Parathyroid adenoma (tissue), 2 donors: ENCODE data around the gene DSCAM.

Experiments
- H2AFZ ChIP-seq: fragments of 300-600 bp; sonication (generic); one replicate; pipeline ENCODE4 v1.7.0; 2017; ENCODE audit warnings: antibody characterized with exemption, mild to moderate bottlenecking
- H3K27ac ChIP-seq: fragments of 300-600 bp; sonication (generic); one replicate; pipeline ENCODE4 v1.7.0; 2017
- H3K27me3 ChIP-seq: fragments of 300-600 bp; sonication (generic); one replicate; pipeline ENCODE4 v1.7.0; 2017; ENCODE audit warnings: low read length; ENCODE audit not compliant: control insufficient read depth, insufficient read depth
- H3K36me3 ChIP-seq: fragments of 300-600 bp; sonication (generic); one replicate; pipeline ENCODE4 v1.7.0; 2017; ENCODE audit warnings: low read length; ENCODE audit not compliant: control insufficient read depth, insufficient read depth
- H3K4me1 ChIP-seq: fragments of 300-600 bp; sonication (generic); one replicate; pipeline ENCODE4 v1.7.0; 2017; ENCODE audit warnings: control low read depth
- H3K4me2 ChIP-seq: fragments of 300-600 bp; sonication (generic); one replicate; pipeline ENCODE4 v1.7.0; 2017; ENCODE audit warnings: low read length
- H3K4me3 ChIP-seq: fragments of 300-600 bp; sonication (generic); one replicate; pipeline ENCODE4 v1.7.0; 2017; ENCODE audit warnings: low read depth, low read length
- H3K79me2 ChIP-seq: fragments of 300-600 bp; sonication (generic); one replicate; pipeline ENCODE4 v1.7.0; 2017; ENCODE audit warnings: control low read depth
- H3K9ac ChIP-seq: fragments of 300-600 bp; sonication (generic); one replicate; pipeline ENCODE4 v1.7.0; 2017; ENCODE audit warnings: mild to moderate bottlenecking
- H3K9me3 ChIP-seq: fragments of 300-600 bp; sonication (generic); one replicate; pipeline ENCODE4 v1.7.0; 2017; ENCODE audit warnings: low read length; ENCODE audit not compliant: control insufficient read depth
- TF ChIP-seq, protein P1 (sequence below): fragments of 300-600 bp; sonication (generic); IDR thresholded peaks from one replicate; pipeline ENCODE4 v1.7.0; 2017; ENCODE audit warnings: antibody characterized with exemption, mild to moderate bottlenecking
- donor health status: primary hyperparathyroidism.

DSCAM gene

GRCh38 chr21:40284409-40284808 is 562.5 kb downstream of the DSCAM start:
- no peaks in the 10 kb centered on the region for H3K27me3 ChIP-seq
- H3K4me1 ChIP-seq, result no peaks in the 10 kb centered on the region
- H3K9ac ChIP-seq, result no peak overlapping the region
- no peaks in the 10 kb centered on the region for H3K9me3 ChIP-seq
- no peaks in the 10 kb centered on the region for H3K79me2 ChIP-seq
- TF ChIP-seq, protein P1, sequence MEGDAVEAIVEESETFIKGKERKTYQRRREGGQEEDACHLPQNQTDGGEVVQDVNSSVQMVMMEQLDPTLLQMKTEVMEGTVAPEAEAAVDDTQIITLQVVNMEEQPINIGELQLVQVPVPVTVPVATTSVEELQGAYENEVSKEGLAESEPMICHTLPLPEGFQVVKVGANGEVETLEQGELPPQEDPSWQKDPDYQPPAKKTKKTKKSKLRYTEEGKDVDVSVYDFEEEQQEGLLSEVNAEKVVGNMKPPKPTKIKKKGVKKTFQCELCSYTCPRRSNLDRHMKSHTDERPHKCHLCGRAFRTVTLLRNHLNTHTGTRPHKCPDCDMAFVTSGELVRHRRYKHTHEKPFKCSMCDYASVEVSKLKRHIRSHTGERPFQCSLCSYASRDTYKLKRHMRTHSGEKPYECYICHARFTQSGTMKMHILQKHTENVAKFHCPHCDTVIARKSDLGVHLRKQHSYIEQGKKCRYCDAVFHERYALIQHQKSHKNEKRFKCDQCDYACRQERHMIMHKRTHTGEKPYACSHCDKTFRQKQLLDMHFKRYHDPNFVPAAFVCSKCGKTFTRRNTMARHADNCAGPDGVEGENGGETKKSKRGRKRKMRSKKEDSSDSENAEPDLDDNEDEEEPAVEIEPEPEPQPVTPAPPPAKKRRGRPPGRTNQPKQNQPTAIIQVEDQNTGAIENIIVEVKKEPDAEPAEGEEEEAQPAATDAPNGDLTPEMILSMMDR, result no peak
- no peak overlapping the region for H2AFZ ChIP-seq
- no peaks in the 10 kb centered on the region for H3K36me3 ChIP-seq
- no peak overlapping the region for H3K27ac ChIP-seq
- no peak overlapping the region for H3K4me2 ChIP-seq
- no peak overlapping the region for H3K4me3 ChIP-seq

GRCh38 chr21:40282912-40283886 is 563.8 kb downstream of the DSCAM start:
- Histone ChIP-seq H3K27ac (no peak overlapping the region), H3K9ac (no peak overlapping the region), H3K4me2 (no peak overlapping the region), H3K4me1 (no peaks in the 10 kb centered on the region), H3K4me3 (no peak overlapping the region), H3K9me3 (no peaks in the 10 kb centered on the region), H3K79me2 (no peaks in the 10 kb centered on the region), H3K27me3 (no peaks in the 10 kb centered on the region), H3K36me3 (no peaks in the 10 kb centered on the region), H2AFZ (no peak overlapping the region)
- TF ChIP-seq, protein P1, result no peak

DNA sequence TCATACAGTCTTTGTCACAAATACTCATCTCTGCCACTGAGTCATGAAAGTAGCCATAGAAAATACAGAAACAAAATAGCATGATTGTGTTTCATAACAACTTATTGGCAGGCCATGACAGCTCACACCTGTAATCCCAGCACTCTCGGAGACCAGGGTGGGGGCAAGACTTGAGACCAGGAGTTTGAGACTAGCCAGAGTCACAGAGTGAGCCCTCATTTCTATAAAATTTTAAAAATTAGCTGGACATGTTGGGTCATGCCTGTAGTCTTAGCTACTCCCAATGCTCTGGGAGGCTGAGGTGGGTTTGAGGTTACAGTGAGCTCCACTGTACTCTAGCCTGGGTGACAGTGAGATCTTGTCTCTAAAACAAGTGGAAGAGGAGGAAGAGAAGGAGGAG is 568.6 kb downstream of the DSCAM start:
- H2AFZ ChIP-seq, result no peak overlapping the region
- no peak overlapping the region for H3K4me2 ChIP-seq

GRCh38 chr21:40276001-40276400 is 571.0 kb downstream of the DSCAM start:
- Histone ChIP-seq H3K4me3 (no peak overlapping the region), H3K4me2 (no peak overlapping the region), H3K27me3 (no peaks in the 10 kb centered on the region), H3K36me3 (no peaks in the 10 kb centered on the region), H3K9me3 (no peaks in the 10 kb centered on the region), H3K4me1 (no peaks in the 10 kb centered on the region), H3K9ac (no peak overlapping the region), H2AFZ (no peak overlapping the region), H3K79me2 (no peaks in the 10 kb centered on the region), H3K27ac (no peak overlapping the region)
- TF ChIP-seq, protein P1, result no peak

More for the DNA sequence above, 568.6 kb downstream of the DSCAM start:
- Histone ChIP-seq H3K27ac (no peak overlapping the region), H3K36me3 (no peaks in the 10 kb centered on the region), H3K27me3 (no peaks in the 10 kb centered on the region), H3K9me3 (no peaks in the 10 kb centered on the region), H3K9ac (no peak overlapping the region), H3K79me2 (no peaks in the 10 kb centered on the region), H3K4me1 (no peaks in the 10 kb centered on the region), H3K4me3 (no peak overlapping the region)
- TF ChIP-seq, protein P1, result no peak
